Activated T-cell treated with anti-CD3 and anti-CD28 coated beads for 24 hours (primary cell): ENCODE measurements around the gene ANAPC2.

Experiments
- DNase-seq: peaks from one replicate; pipeline ENCODE4 v3.0.0-alpha.2; 2020; ENCODE audit warnings: low read depth

The ANAPC2 gene

GRCh38 chr9:137126786-137127185 is 61.6 kb downstream of the ANAPC2 start:
- no peak for DNase-seq
